HG02678 (cell line): ENCODE results near the gene SNTG2.
"Not testable (repeated sequence)": the region's sequence is repeated elsewhere in the genome, so short reads cannot be mapped to it uniquely, and the experiment has no call there.

Experiments
- ATAC-seq: cut with Tn5 transposase; IDR thresholded peaks from one replicate; pipeline ENCODE4 v1.9.1; 2021; ENCODE audit warnings: mild to moderate bottlenecking, moderate library complexity; ENCODE audit not compliant: unreplicated experiment

The SNTG2 gene

GRCh38 chr2:1088192-1088860 lies 137.7 kb downstream of the SNTG2 start:
- ATAC-seq: no peak

- no peak for ATAC-seq
Measured at GRCh38 chr2:1088940-1089339, 138.3 kb downstream of the SNTG2 start.

- ATAC-seq: no peak
Measured at GRCh38 chr2:1091895-1092585, 141.4 kb downstream of the SNTG2 start.

GRCh38 chr2:1093668-1094067 lies 143.0 kb downstream of the SNTG2 start:
- ATAC-seq: not testable (repeated sequence)

- no peak for ATAC-seq
Measured at GRCh38 chr2:1097101-1097500, 146.5 kb downstream of the SNTG2 start.

- no peak for ATAC-seq
Measured at GRCh38 chr2:1099418-1099817, 148.8 kb downstream of the SNTG2 start.

GRCh38 chr2:1101011-1101782 lies 150.5 kb downstream of the SNTG2 start:
- ATAC-seq: no peak

- ATAC-seq: no peak
Measured at GRCh38 chr2:1101982-1102590, 151.4 kb downstream of the SNTG2 start.

- no peak for ATAC-seq
Measured at GRCh38 chr2:1104364-1104763, 153.7 kb downstream of the SNTG2 start.

GRCh38 chr2:1106344-1106743 lies 155.7 kb downstream of the SNTG2 start:
- ATAC-seq: not testable (repeated sequence)

- no peak for ATAC-seq
Measured at GRCh38 chr2:1115843-1116539, 165.3 kb downstream of the SNTG2 start.

GRCh38 chr2:1117569-1117968 lies 166.9 kb downstream of the SNTG2 start:
- ATAC-seq: no peak

- no peak for ATAC-seq
Measured at GRCh38 chr2:1125217-1125616, 174.6 kb downstream of the SNTG2 start.

- no peak for ATAC-seq
Measured at GRCh38 chr2:1125633-1126370, 175.2 kb downstream of the SNTG2 start.

GRCh38 chr2:1129982-1130381 lies 179.3 kb downstream of the SNTG2 start:
- ATAC-seq: no peak

- ATAC-seq: no peak
Measured at GRCh38 chr2:1130922-1131321, 180.3 kb downstream of the SNTG2 start.

- ATAC-seq: no peak
Measured at GRCh38 chr2:1132328-1132969, 181.8 kb downstream of the SNTG2 start.

GRCh38 chr2:1133896-1134295 lies 183.2 kb downstream of the SNTG2 start:
- not testable (repeated sequence) for ATAC-seq

- no peak for ATAC-seq
Measured at GRCh38 chr2:1134629-1135028, 184.0 kb downstream of the SNTG2 start.

- no peak for ATAC-seq
Measured at GRCh38 chr2:1136067-1136466, 185.4 kb downstream of the SNTG2 start.
